K562 (cell line): Measurements from ENCODE around the gene BTBD10. TPM values are rescaled to one million over a fixed set of nuclear protein-coding genes. Genes with fewer than 3 reads are reported as not detected.

Source experiments
- ATAC-seq: fragments of 200-7000 bp; cut with Tn5 transposase; 3 replicates; pipeline ENCODE4 v1.9.1; 2020; ENCODE audit warnings: moderate library complexity
- BruUV-seq: library from RNA; stranded (reverse); fragments of 400-500 nt; replicated peaks from 2 replicates; lab custom pipeline; 2021; lab: Mats Ljungman, UMichigan
- CTCF ChIA-PET: fragments of 300-600 bp; formaldehyde crosslinking; extraction: SDS; loops from one replicate; lab custom pipeline; 2021; ENCODE audit warnings: low intra/inter-chr PET ratio; lab: Yijun Ruan, JAX
- POLR2A ChIA-PET: fragments of 300-600, 350-650 bp; sonication (Branson Sonifier 250); formaldehyde crosslinking; extraction: SDS; loops from one replicate; lab custom pipeline; 2021; ENCODE audit warnings: antibody characterized with exemption, inconsistent platforms; lab: Yijun Ruan, JAX
- DNase-seq, 4 experiments: peaks; one replicate each; pipeline versions ENCODE4 v3.0.0 to v3.0.0-alpha.2; 2011 to 2018; ENCODE audit warnings: low spot score in 3 of 4, mixed read lengths in 3 of 4; ENCODE audit errors: extremely low read depth in 1 of 4
- FAIRE-seq: peaks from 2 replicates; lab custom pipeline; 2011; peaks lifted over from hg19 to GRCh38; lab: Jason Lieb, UNC
- H2AFZ ChIP-seq: 2 replicates; pipeline ENCODE4 v1.6.0; 2011; ENCODE audit warnings: low read depth, low read length, control low read depth, inconsistent platforms
- H3K27ac ChIP-seq: fragments of 200-600 bp; 3 replicates; pipeline ENCODE4 v1.8.0; 2011; ENCODE audit warnings: low read depth, mild to moderate bottlenecking, control low read depth, inconsistent platforms, low read length, moderate library complexity, mixed read lengths; ENCODE audit errors: extremely low read depth
- H3K27me3 ChIP-seq, 2 experiments: fragments of 300-600 bp in 1 of 2; 2 replicates in 1 of 2; 3 replicates in 1 of 2; pipeline versions ENCODE4 v1.6.0 to v1.8.0; 2011; ENCODE audit warnings: inconsistent platforms in 2 of 2, low read length in 2 of 2, mild to moderate bottlenecking in 1 of 2, mixed read lengths in 1 of 2, moderate library complexity in 1 of 2; ENCODE audit not compliant: control insufficient read depth in 2 of 2, insufficient read depth in 2 of 2
- H3K36me3 ChIP-seq: fragments of 300-600 bp; 3 replicates; pipeline ENCODE4 v1.8.0; 2011; ENCODE audit warnings: mild to moderate bottlenecking, low read length, inconsistent platforms; ENCODE audit not compliant: control insufficient read depth, insufficient read depth
- H3K4me1 ChIP-seq, 2 experiments: fragments of 200-600 bp in 1 of 2; replicated peaks in 1 of 2; 2 replicates in 1 of 2; 3 replicates in 1 of 2; pipeline versions ENCODE4 v1.5.1 to v1.8.0; 2011; ENCODE audit warnings: inconsistent platforms in 2 of 2, low read length in 2 of 2, mild to moderate bottlenecking in 1 of 2, mixed read lengths in 1 of 2, moderate library complexity in 1 of 2; ENCODE audit not compliant: control insufficient read depth in 2 of 2, insufficient read depth in 2 of 2
- H3K4me2 ChIP-seq: 2 replicates; pipeline ENCODE4 v1.6.1; 2011; ENCODE audit warnings: low read length, control low read depth, inconsistent platforms, mixed read lengths; ENCODE audit not compliant: insufficient read depth
- H3K4me3 ChIP-seq: fragments of 200-600 bp; sonication (generic), shearing (Covaris generic); 2 replicates; pipeline ENCODE4 v1.5.1; 2016; ENCODE audit warnings: control low read depth, inconsistent platforms
- H3K79me2 ChIP-seq: fragments of 200-600 bp; 3 replicates; pipeline ENCODE4 v1.8.0; 2011; ENCODE audit warnings: low read length, inconsistent platforms; ENCODE audit not compliant: control insufficient read depth, insufficient read depth
- H3K9ac ChIP-seq, 2 experiments: 2 replicates each; pipeline versions ENCODE4 v1.6.0 to v1.6.1; 2011; ENCODE audit warnings: low read depth in 2 of 2, low read length in 2 of 2, control low read depth in 1 of 2, inconsistent platforms in 1 of 2, mild to moderate bottlenecking in 1 of 2, mixed read lengths in 1 of 2; ENCODE audit not compliant: insufficient read depth in 1 of 2
- H3K9me1 ChIP-seq: one replicate; pipeline ENCODE4 v1.6.0; 2011; ENCODE audit warnings: inconsistent platforms, mild to moderate bottlenecking, low read length, moderate library complexity; ENCODE audit not compliant: control insufficient read depth, insufficient read depth
- H3K9me3 ChIP-seq: replicated peaks from 2 replicates; pipeline ENCODE4 v1.5.1; 2011; ENCODE audit warnings: low read depth, low read length, inconsistent platforms; ENCODE audit not compliant: control insufficient read depth, insufficient read depth
- H4K20me1 ChIP-seq: replicated peaks from 2 replicates; pipeline ENCODE4 v1.6.1; 2011; ENCODE audit warnings: low read length, inconsistent platforms, mixed read lengths; ENCODE audit not compliant: control insufficient read depth, insufficient read depth
- BACH1 ChIP-seq: fragments of 200-800 bp; sonication (Bioruptor generic); IDR thresholded peaks from 2 replicates; pipeline ENCODE4 v1.6.1; 2016; ENCODE audit warnings: missing genetic modification characterization, missing compliant biosample characterization
- CBFA2T3 ChIP-seq: fragments of 450-650 bp; IDR thresholded peaks from 2 replicates; pipeline ENCODE4 v1.6.1; 2017
- CCAR2 ChIP-seq: fragments of 200-400 bp; formaldehyde crosslinking; IDR thresholded peaks from 2 replicates; pipeline ENCODE4 v1.6.1; 2017; ENCODE audit warnings: mild to moderate bottlenecking, low read depth, low read length
- CXXC5 ChIP-seq: fragments of 250-450 bp; sonication (Bioruptor Pico); IDR thresholded peaks from 2 replicates; pipeline ENCODE4 v1.8.0; 2022; ENCODE audit warnings: inconsistent platforms, mild to moderate bottlenecking, moderate library complexity
- ESRRA ChIP-seq: fragments of 450-650 bp; IDR thresholded peaks from 2 replicates; pipeline ENCODE4 v1.6.1; 2014; ENCODE audit warnings: low read depth, mild to moderate bottlenecking, moderate library complexity, borderline replicate concordance
- ETV1 ChIP-seq: fragments of 450-650 bp; conservative IDR thresholded peaks from 2 replicates; pipeline ENCODE4 v1.6.1; 2016; ENCODE audit warnings: missing genetic modification characterization, control low read depth, low read depth, missing compliant biosample characterization
- HSF4 ChIP-seq: fragments of 250-450 bp; sonication (Bioruptor Pico); IDR thresholded peaks from 2 replicates; pipeline ENCODE4 v2.1.2; 2022; ENCODE audit warnings: mild to moderate bottlenecking, moderate library complexity, borderline replicate concordance
- KLF10 ChIP-seq: fragments of 250-450 bp; sonication (Bioruptor Pico); IDR thresholded peaks from 2 replicates; pipeline ENCODE4 v1.6.1; 2021; ENCODE audit warnings: matching md5 sums
- MTA1 ChIP-seq: fragments of 450-650 bp; IDR thresholded peaks from 2 replicates; pipeline ENCODE4 v1.6.1; 2017; ENCODE audit warnings: borderline replicate concordance
- MYBL2 ChIP-seq, 2 experiments: fragments of 450-650 bp in 1 of 2; sonication (generic) in 1 of 2; formaldehyde crosslinking in 1 of 2; IDR thresholded peaks; 2 replicates each; pipeline versions ENCODE4 v1.6.1 to v1.8.1; 2017 to 2022; ENCODE audit warnings: borderline replicate concordance in 1 of 2, inconsistent platforms in 1 of 2, low read depth in 1 of 2, mild to moderate bottlenecking in 1 of 2, missing genetic modification reagents in 1 of 2, moderate library complexity in 1 of 2
- MYC ChIP-seq, 2 experiments: fragments of 250-450 bp in 1 of 2; sonication (Bioruptor Pico) in 1 of 2; IDR thresholded peaks; 2 replicates each; pipeline versions ENCODE4 v1.5.1 to v1.6.1; 2012 to 2021; ENCODE audit warnings: low read depth in 2 of 2, borderline replicate concordance in 1 of 2, improper control_type of control experiment in 1 of 2, low read length in 1 of 2, mild to moderate bottlenecking in 1 of 2, moderate library complexity in 1 of 2
- RBM22 ChIP-seq: fragments of 200-400 bp; formaldehyde crosslinking; IDR thresholded peaks from 2 replicates; pipeline ENCODE4 v1.6.1; 2018; ENCODE audit warnings: low read length, low read depth; ENCODE audit not compliant: poor library complexity, severe bottlenecking
- SIX5 ChIP-seq, 2 experiments: IDR thresholded peaks; 2 replicates each; pipeline ENCODE4 v1.6.1; 2011; ENCODE audit warnings: low read length in 2 of 2, borderline replicate concordance in 1 of 2, low read depth in 1 of 2, mild to moderate bottlenecking in 1 of 2, moderate library complexity in 1 of 2; ENCODE audit not compliant: insufficient read depth in 1 of 2
- TAL1 ChIP-seq: fragments of 450-650 bp; IDR thresholded peaks from 2 replicates; pipeline ENCODE4 v1.6.1; 2016; ENCODE audit warnings: mild to moderate bottlenecking
- THRAP3 ChIP-seq: fragments of 450-650 bp; IDR thresholded peaks from 2 replicates; pipeline ENCODE4 v1.6.1; 2016; ENCODE audit warnings: mild to moderate bottlenecking, inconsistent platforms, borderline replicate concordance
- ZNF175 ChIP-seq: fragments of 200-800 bp; sonication (Bioruptor generic); IDR thresholded peaks from 2 replicates; pipeline ENCODE4 v1.6.1; 2016; ENCODE audit warnings: low read depth, mild to moderate bottlenecking, missing genetic modification characterization, missing compliant biosample characterization
- ZNF764 ChIP-seq: fragments of 250-450 bp; sonication (Bioruptor Pico); IDR thresholded peaks from 2 replicates; pipeline ENCODE4 v1.4.0; 2020; ENCODE audit warnings: low read depth, mild to moderate bottlenecking, moderate library complexity
- WGBS: fragments of 100-300 bp; shearing (Covaris generic); methylation state at CpG from one replicate; pipeline ENCODE4 v1.1.6; 2016; ENCODE audit warnings: low coverage, mixed read lengths; ENCODE audit not compliant: insufficient coverage; ENCODE audit errors: missing lambda C conversion rate; 5-methylcytosine and 5-hydroxymethylcytosine counted together
- in situ Hi-C: fragments of 300-500 bp; cut with MboI; formaldehyde crosslinking; loops from 4 replicates; pipeline ENCODE4 v1.15.0; 2018; ENCODE audit warnings: inconsistent platforms, mixed read lengths
- intact Hi-C: fragments of 100-400 bp; cut with micrococcal nuclease; formaldehyde crosslinking; loops from 2 replicates; pipeline ENCODE4 v1.14.2; 2022
- polyA plus RNA-seq, 8 experiments: library from polyadenylated mRNA; depleted of rRNA in 4 of 8; stranded (reverse) in 5 of 8; unstranded in 3 of 8; fragments of >200 nt; fragmentation: Nextera tagmentation in 2 of 8; fragmentation: Illumina TruSeq in 1 of 8; extraction: Ambion mirVana in 2 of 8; extraction: Trizol in 1 of 8; gene quantifications; 2 replicates each; pipeline versions ENCODE4 v1.2.1 to v1.2.3, GENCODE V29; 2011 to 2014; ENCODE audit warnings: inconsistent platforms in 1 of 8, missing spikeins in 1 of 8
- total RNA-seq, 7 experiments: library from RNA; depleted of rRNA in 6 of 7; stranded (reverse); fragments of >200 nt in 6 of 7; fragmentation: Illumina TruSeq in 2 of 7; extraction: Trizol in 2 of 7; gene quantifications; 2 replicates each; pipeline versions ENCODE4 v1.2.1 to v1.2.3, GENCODE V29; 2011 to 2021; ENCODE audit warnings: low replicate concordance in 1 of 7
- TF ChIP-seq, protein P1 (sequence below): fragments of 450-650 bp; IDR thresholded peaks from 2 replicates; pipeline ENCODE4 v1.6.1; 2017; ENCODE audit warnings: antibody characterized with exemption

The BTBD10 gene
- total and polyA plus RNA-seq, 9 of the 15 experiments (the other 6 are each of a cell fraction or from before 2014, with no cell fraction given), result 11.6 to 22.8 (median 16.3) TPM

DNA sequence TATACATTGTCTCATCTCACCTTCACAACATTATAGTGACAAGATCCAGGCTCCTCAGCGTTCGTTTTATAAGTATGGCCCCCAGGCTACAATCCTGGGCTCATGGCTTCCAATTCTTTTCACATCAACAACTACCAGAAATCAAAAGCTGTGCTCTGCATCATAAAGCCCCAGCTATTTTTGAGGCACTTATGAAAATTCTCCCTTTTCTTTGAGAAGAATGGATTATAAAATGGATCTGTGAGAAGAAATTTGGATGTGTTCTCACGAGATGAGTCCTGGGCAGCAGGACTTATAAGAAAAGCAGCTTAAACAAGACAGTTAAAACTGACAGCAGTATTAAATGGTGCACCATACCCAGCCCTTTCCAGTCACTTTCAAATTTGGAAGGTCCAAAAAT, 80.3 kb downstream of the BTBD10 start:
- Histone ChIP-seq H3K27me3 (no peaks in the 10 kb centered on the region), H3K27ac (no peak overlapping the region), H4K20me1 (no peaks in the 10 kb centered on the region)
- intact Hi-C loops, result no loop called here
- TF ChIP-seq SIX5 (IDR thresholded peaks at IDR 0.05; ENCODE audit: borderline replicate concordance in 1 of 2, insufficient read depth in 1 of 2, low read depth in 1 of 2, low read length in 2 of 2) (no peak), THRAP3 (no peak), ZNF764 (CRISPR knock-in tag) (no peak), ESRRA (no peak), BACH1 (tag) (no peak), CXXC5 (CRISPR knock-in tag) (no peak), CBFA2T3 (no peak), ZNF175 (no peak), CCAR2 (no peak), TAL1 (no peak), HSF4 (CRISPR knock-in tag) (no peak), ETV1 (no peak), KLF10 (CRISPR knock-in tag) (no peak), MYBL2 (IDR thresholded peaks at IDR 0.05; ENCODE audit: low read depth) (no peak), MYBL2 (CRISPR knock-in tag; IDR thresholded peaks at IDR 0.05; ENCODE audit: borderline replicate concordance) (no peak), RBM22 (no peak), MTA1 (no peak), MYC (IDR thresholded peaks at IDR 0.05; ENCODE audit: low read depth, low read length) (no peak), MYC (CRISPR knock-in tag; IDR thresholded peaks at IDR 0.05; ENCODE audit: borderline replicate concordance, low read depth) (no peak)
- TF ChIP-seq, protein P1, sequence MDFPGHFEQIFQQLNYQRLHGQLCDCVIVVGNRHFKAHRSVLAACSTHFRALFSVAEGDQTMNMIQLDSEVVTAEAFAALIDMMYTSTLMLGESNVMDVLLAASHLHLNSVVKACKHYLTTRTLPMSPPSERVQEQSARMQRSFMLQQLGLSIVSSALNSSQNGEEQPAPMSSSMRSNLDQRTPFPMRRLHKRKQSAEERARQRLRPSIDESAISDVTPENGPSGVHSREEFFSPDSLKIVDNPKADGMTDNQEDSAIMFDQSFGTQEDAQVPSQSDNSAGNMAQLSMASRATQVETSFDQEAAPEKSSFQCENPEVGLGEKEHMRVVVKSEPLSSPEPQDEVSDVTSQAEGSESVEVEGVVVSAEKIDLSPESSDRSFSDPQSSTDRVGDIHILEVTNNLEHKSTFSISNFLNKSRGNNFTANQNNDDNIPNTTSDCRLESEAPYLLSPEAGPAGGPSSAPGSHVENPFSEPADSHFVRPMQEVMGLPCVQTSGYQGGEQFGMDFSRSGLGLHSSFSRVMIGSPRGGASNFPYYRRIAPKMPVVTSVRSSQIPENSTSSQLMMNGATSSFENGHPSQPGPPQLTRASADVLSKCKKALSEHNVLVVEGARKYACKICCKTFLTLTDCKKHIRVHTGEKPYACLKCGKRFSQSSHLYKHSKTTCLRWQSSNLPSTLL, result no peak
- TF ChIP-seq, all 486 proteins: peak for 0
- Histone ChIP-seq H2AFZ (no peak overlapping the region), H3K36me3 (peaks cover 3% of the 10 kb centered on the region; the same call in 1 of the 3 replicates), H3K4me1 (no peaks in the 10 kb centered on the region), H3K4me3 (no peak overlapping the region), H3K9me3 (no peaks in the 10 kb centered on the region), H3K9me1 (no peaks in the 10 kb centered on the region), H3K9ac (no peak overlapping the region), H3K4me2 (no peak overlapping the region), H3K79me2 (no peaks in the 10 kb centered on the region)
- ATAC-seq (no peak), FAIRE-seq (no peak), DNase-seq (no peak)
- ChIA-PET CTCF (no interaction called here), POLR2A (interaction anchor here (0.7 kb wide), 1 partner anchor 167 kb away, joined by 3 read pairs; no protein-coding TSS in a partner anchor)
- in situ Hi-C loops, result no loop called here
- BruUV-seq, result no TSS peak
- 58% methylated on average over 3 of the region's 3 CpGs for WGBS
